ENCODE results near the gene ZG16B.

GRCh38 chr16:2808181-2808580, 21.9 kb upstream of the ZG16B start:
- no peak for TF ChIP-seq ZNF274 (IDR thresholded peaks at IDR 0.05; ENCODE audit: low read depth, low read length)
- no peak for TF ChIP-seq YY1 (IDR thresholded peaks at IDR 0.05; ENCODE audit: insufficient read depth, insufficient read length)
- no peak for TF ChIP-seq SUZ12 (IDR thresholded peaks at IDR 0.05; ENCODE audit: extremely low read depth, insufficient read depth, insufficient read length)
